Stomach (tissue), 4 donors: Measurements from ENCODE around the gene UST.

ENCODE experiments used
- EP300 ChIP-seq: sonication (generic); formaldehyde crosslinking; IDR thresholded peaks from one replicate; pipeline ENCODE4 v1.6.1; 2017; ENCODE audit warnings: antibody characterized with exemption
- POLR2A ChIP-seq, 4 donors: fragments of 450-650 bp; IDR thresholded peaks; one replicate each; pipeline ENCODE4 v1.6.1; 2016; ENCODE audit warnings: antibody characterized with exemption in 4 of 4, control low read depth in 2 of 4, mild to moderate bottlenecking in 1 of 4, moderate library complexity in 1 of 4
- POLR2AphosphoS5 ChIP-seq, 3 donors: sonication (generic); formaldehyde crosslinking; IDR thresholded peaks; one replicate each; pipeline ENCODE4 v1.6.1; 2016; ENCODE audit warnings: antibody characterized with exemption in 3 of 3
- TF ChIP-seq, protein P1 (sequence below), 7 experiments: fragments of 450-650 bp in 4 of 7; fragments of 200-600 bp in 3 of 7; sonication (generic) in 3 of 7; IDR thresholded peaks; one replicate each; pipeline ENCODE4 v1.5.1; 2016 to 2019; ENCODE audit warnings: antibody characterized with exemption in 7 of 7, control low read depth in 2 of 7, mild to moderate bottlenecking in 1 of 7

- TF ChIP-seq POLR2AphosphoS5 (IDR thresholded peaks at IDR 0.05), result no peak
- TF ChIP-seq, protein P1, sequence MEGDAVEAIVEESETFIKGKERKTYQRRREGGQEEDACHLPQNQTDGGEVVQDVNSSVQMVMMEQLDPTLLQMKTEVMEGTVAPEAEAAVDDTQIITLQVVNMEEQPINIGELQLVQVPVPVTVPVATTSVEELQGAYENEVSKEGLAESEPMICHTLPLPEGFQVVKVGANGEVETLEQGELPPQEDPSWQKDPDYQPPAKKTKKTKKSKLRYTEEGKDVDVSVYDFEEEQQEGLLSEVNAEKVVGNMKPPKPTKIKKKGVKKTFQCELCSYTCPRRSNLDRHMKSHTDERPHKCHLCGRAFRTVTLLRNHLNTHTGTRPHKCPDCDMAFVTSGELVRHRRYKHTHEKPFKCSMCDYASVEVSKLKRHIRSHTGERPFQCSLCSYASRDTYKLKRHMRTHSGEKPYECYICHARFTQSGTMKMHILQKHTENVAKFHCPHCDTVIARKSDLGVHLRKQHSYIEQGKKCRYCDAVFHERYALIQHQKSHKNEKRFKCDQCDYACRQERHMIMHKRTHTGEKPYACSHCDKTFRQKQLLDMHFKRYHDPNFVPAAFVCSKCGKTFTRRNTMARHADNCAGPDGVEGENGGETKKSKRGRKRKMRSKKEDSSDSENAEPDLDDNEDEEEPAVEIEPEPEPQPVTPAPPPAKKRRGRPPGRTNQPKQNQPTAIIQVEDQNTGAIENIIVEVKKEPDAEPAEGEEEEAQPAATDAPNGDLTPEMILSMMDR (IDR thresholded peaks at IDR 0.05), result no peak
- no peak for TF ChIP-seq POLR2A (IDR thresholded peaks at IDR 0.05)
- no peak for TF ChIP-seq EP300
Observed at GRCh38 chr6:148817689-148818088, 70.9 kb downstream of the UST start.
